ENCODE results near the gene JKAMP.

GRCh38 chr14:59541731-59542130 is 57.4 kb downstream of the JKAMP start:
- no peak for TF ChIP-seq CTCF (IDR thresholded peaks at IDR 0.05)
- no peak for TF ChIP-seq POLR2A (IDR thresholded peaks at IDR 0.05)
- TF ChIP-seq POLR2AphosphoS5 (IDR thresholded peaks at IDR 0.05) = no peak
- no peak for TF ChIP-seq EP300 (IDR thresholded peaks at IDR 0.05)

Data from upper lobe of left lung (tissue), 4 donors.